ENCODE data around the gene SLC38A1.

- TF ChIP-seq POLR2A (IDR thresholded peaks at IDR 0.05) (no peak), CTCF (IDR thresholded peaks at IDR 0.05 in 4 of 5, conservative IDR thresholded peaks at IDR 0.05 in 1 of 5) (no peak)
Observed at GRCh38 chr12:46174061-46174662, 94.7 kb downstream of the SLC38A1 start.
